K562 (cell line): Measurements from ENCODE around the gene ATOSA. TPM values are rescaled to one million over a fixed set of nuclear protein-coding genes. Genes with fewer than 3 reads are reported as not detected.

Experiments
- CBX5 ChIP-seq: IDR thresholded peaks from 2 replicates; pipeline ENCODE4 v1.6.1; 2014; ENCODE audit warnings: low read depth, borderline replicate concordance
- LARP7 ChIP-seq: fragments of 450-650 bp; IDR thresholded peaks from 2 replicates; pipeline ENCODE4 v1.6.1; 2016
- MYNN ChIP-seq, 2 experiments: sonication (generic); formaldehyde crosslinking in 1 of 2; IDR thresholded peaks; 2 replicates each; pipeline versions ENCODE4 v1.5.0 to v1.6.1; 2016 to 2020; ENCODE audit warnings: antibody characterized with exemption in 1 of 2, missing genetic modification reagents in 1 of 2
- NBN ChIP-seq: fragments of 450-650 bp; IDR thresholded peaks from 2 replicates; pipeline ENCODE4 v1.6.1; 2016; ENCODE audit warnings: low read depth, mild to moderate bottlenecking
- NCOA2 ChIP-seq, 2 experiments: fragments of 450-650 bp; IDR thresholded peaks; 2 replicates each; pipeline ENCODE4 v1.6.1; 2018; ENCODE audit warnings: mild to moderate bottlenecking in 2 of 2, moderate library complexity in 1 of 2; ENCODE audit not compliant: partially characterized antibody in 2 of 2
- OTX1 ChIP-seq: fragments of 450-650 bp; formaldehyde crosslinking; IDR thresholded peaks from 2 replicates; pipeline ENCODE4 v1.4.0; 2022; ENCODE audit warnings: mild to moderate bottlenecking
- PCBP1 ChIP-seq: fragments of 200-400 bp; formaldehyde crosslinking; IDR thresholded peaks from 2 replicates; pipeline ENCODE4 v1.6.1; 2018; ENCODE audit warnings: mild to moderate bottlenecking, low read depth, low read length; ENCODE audit not compliant: poor library complexity, severe bottlenecking
- RBBP5 ChIP-seq: fragments of 200-600 bp; sonication (generic); IDR thresholded peaks from 2 replicates; pipeline ENCODE4 v1.6.1; 2012; ENCODE audit warnings: borderline replicate concordance, mild to moderate bottlenecking, low read length, control low read depth, inconsistent platforms; ENCODE audit not compliant: insufficient read depth, poor library complexity, severe bottlenecking
- RBM22 ChIP-seq: fragments of 200-400 bp; formaldehyde crosslinking; IDR thresholded peaks from 2 replicates; pipeline ENCODE4 v1.6.1; 2018; ENCODE audit warnings: low read length, low read depth; ENCODE audit not compliant: poor library complexity, severe bottlenecking
- RUNX1 ChIP-seq: sonication (generic); IDR thresholded peaks from 2 replicates; pipeline ENCODE4 v1.6.1; 2016; ENCODE audit warnings: antibody characterized with exemption, low read depth
- SNIP1 ChIP-seq: fragments of 450-650 bp; IDR thresholded peaks from 2 replicates; pipeline ENCODE4 v1.7.1; 2017; ENCODE audit warnings: low read depth, mild to moderate bottlenecking
- SREBF2 ChIP-seq: sonication (generic); formaldehyde crosslinking; IDR thresholded peaks from 2 replicates; pipeline ENCODE4 v1.4.0; 2020; ENCODE audit warnings: mild to moderate bottlenecking, missing genetic modification reagents
- ZFX ChIP-seq: sonication (generic); formaldehyde crosslinking; IDR thresholded peaks from 2 replicates; pipeline ENCODE4 v1.8.0; 2022; ENCODE audit warnings: mild to moderate bottlenecking, missing genetic modification reagents, moderate library complexity
- ZNF143 ChIP-seq: sonication (generic); formaldehyde crosslinking; IDR thresholded peaks from 2 replicates; pipeline ENCODE4 v1.9.0; 2022; ENCODE audit warnings: mild to moderate bottlenecking, missing genetic modification reagents
- ZNF408 ChIP-seq: fragments of 250-450 bp; sonication (Bioruptor Pico); IDR thresholded peaks from 2 replicates; pipeline ENCODE4 v1.4.0; 2020; ENCODE audit warnings: low read depth, mild to moderate bottlenecking, moderate library complexity
- ZNF444 ChIP-seq: fragments of 250-450 bp; sonication (Bioruptor Pico); IDR thresholded peaks from 2 replicates; pipeline ENCODE4 v1.4.0; 2020; ENCODE audit warnings: mild to moderate bottlenecking, moderate library complexity
- ZNF561 ChIP-seq: fragments of 450-650 bp; formaldehyde crosslinking; conservative IDR thresholded peaks from 2 replicates; pipeline ENCODE4 v1.4.0; 2020; ENCODE audit warnings: mild to moderate bottlenecking, moderate library complexity
- ZNF583 ChIP-seq: fragments of 250-450 bp; sonication (Bioruptor Pico); IDR thresholded peaks from 2 replicates; pipeline ENCODE4 v1.4.0; 2020
- ZNF764 ChIP-seq: fragments of 250-450 bp; sonication (Bioruptor Pico); IDR thresholded peaks from 2 replicates; pipeline ENCODE4 v1.4.0; 2020; ENCODE audit warnings: low read depth, mild to moderate bottlenecking, moderate library complexity
- polyA plus RNA-seq, 8 experiments: library from polyadenylated mRNA; depleted of rRNA in 4 of 8; stranded (reverse) in 5 of 8; unstranded in 3 of 8; fragments of >200 nt; fragmentation: Nextera tagmentation in 2 of 8; fragmentation: Illumina TruSeq in 1 of 8; extraction: Ambion mirVana in 2 of 8; extraction: Trizol in 1 of 8; gene quantifications; 2 replicates each; pipeline versions ENCODE4 v1.2.1 to v1.2.3, GENCODE V29; 2011 to 2014; ENCODE audit warnings: inconsistent platforms in 1 of 8, missing spikeins in 1 of 8
- total RNA-seq, 7 experiments: library from RNA; depleted of rRNA in 6 of 7; stranded (reverse); fragments of >200 nt in 6 of 7; fragmentation: Illumina TruSeq in 2 of 7; extraction: Trizol in 2 of 7; gene quantifications; 2 replicates each; pipeline versions ENCODE4 v1.2.1 to v1.2.3, GENCODE V29; 2011 to 2021; ENCODE audit warnings: low replicate concordance in 1 of 7
- TF ChIP-seq, protein P1 (sequence below): sonication (generic); formaldehyde crosslinking; IDR thresholded peaks from 2 replicates; pipeline ENCODE4 v1.8.1; 2022; ENCODE audit warnings: missing genetic modification reagents
- TF ChIP-seq, protein P2 (sequence below): fragments of 450-650 bp; IDR thresholded peaks from 2 replicates; pipeline ENCODE4 v1.6.1; 2016; ENCODE audit warnings: low read depth, mild to moderate bottlenecking, moderate library complexity
- TF ChIP-seq, protein P3 (sequence below): fragments of 450-650 bp; IDR thresholded peaks from 2 replicates; pipeline ENCODE4 v1.6.1; 2016; ENCODE audit warnings: mild to moderate bottlenecking
- TF ChIP-seq, protein P4 (sequence below): fragments of 450-650 bp; formaldehyde crosslinking; IDR thresholded peaks from 2 replicates; pipeline ENCODE4 v1.4.0; 2022; ENCODE audit warnings: missing genetic modification characterization

Gene ATOSA
- total and polyA plus RNA-seq, 9 of the 15 experiments (the other 6 are each of a cell fraction or from before 2014, with no cell fraction given): 2.0 to 6.1 (median 3.9) TPM

DNA sequence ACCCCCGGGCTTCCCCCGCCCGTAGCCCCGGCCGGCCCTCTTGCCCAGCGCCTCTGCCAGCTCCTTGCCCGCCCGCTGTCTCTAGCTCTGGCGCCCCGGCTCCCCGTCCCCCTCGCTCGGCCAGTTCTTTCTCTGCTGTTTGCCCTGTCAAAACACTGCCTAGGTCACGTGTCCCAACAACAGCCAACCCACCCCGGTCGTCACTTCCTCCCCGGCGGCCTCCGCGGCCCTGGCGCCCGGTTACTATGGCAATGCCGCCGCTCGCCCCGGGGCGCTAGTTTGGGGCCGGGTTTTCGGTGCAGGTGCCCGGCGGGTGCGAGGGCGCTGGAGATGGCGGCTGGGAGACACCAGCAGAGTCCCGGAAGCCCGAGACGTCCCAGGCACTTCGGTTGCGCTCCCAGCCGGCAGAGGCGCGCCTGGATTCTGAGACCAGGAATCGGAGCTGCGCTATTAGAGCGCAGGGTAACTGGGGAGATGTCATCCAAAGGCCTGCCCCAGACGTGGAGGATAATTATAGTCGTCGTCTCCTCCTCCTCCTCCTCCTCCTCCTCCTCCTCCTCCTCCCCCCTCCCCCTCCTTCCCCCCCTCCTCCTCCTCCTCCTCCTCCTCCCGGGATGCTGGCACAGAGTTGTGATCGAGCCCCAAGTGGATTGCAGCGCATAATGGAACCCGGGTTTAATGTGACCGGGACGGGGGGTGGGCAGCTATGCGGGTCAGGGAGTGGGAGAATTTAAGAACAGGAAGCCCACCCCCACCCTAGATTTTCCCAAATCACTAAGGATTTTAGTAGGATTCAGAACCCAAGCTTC lies at the start of gene ATOSA (continued):
- peak; percentile 65 for TF ChIP-seq RBM22
- TF ChIP-seq, protein P1, sequence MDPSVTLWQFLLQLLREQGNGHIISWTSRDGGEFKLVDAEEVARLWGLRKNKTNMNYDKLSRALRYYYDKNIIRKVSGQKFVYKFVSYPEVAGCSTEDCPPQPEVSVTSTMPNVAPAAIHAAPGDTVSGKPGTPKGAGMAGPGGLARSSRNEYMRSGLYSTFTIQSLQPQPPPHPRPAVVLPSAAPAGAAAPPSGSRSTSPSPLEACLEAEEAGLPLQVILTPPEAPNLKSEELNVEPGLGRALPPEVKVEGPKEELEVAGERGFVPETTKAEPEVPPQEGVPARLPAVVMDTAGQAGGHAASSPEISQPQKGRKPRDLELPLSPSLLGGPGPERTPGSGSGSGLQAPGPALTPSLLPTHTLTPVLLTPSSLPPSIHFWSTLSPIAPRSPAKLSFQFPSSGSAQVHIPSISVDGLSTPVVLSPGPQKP (CRISPR knock-in tag): no peak
- no peak for TF ChIP-seq ZNF408
- TF ChIP-seq ZNF143 (CRISPR knock-in tag): no peak
- TF ChIP-seq ZNF444 (CRISPR knock-in tag): no peak
- TF ChIP-seq, protein P2, sequence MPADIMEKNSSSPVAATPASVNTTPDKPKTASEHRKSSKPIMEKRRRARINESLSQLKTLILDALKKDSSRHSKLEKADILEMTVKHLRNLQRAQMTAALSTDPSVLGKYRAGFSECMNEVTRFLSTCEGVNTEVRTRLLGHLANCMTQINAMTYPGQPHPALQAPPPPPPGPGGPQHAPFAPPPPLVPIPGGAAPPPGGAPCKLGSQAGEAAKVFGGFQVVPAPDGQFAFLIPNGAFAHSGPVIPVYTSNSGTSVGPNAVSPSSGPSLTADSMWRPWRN: no peak
- no peak for TF ChIP-seq CBX5
- TF ChIP-seq, protein P3, sequence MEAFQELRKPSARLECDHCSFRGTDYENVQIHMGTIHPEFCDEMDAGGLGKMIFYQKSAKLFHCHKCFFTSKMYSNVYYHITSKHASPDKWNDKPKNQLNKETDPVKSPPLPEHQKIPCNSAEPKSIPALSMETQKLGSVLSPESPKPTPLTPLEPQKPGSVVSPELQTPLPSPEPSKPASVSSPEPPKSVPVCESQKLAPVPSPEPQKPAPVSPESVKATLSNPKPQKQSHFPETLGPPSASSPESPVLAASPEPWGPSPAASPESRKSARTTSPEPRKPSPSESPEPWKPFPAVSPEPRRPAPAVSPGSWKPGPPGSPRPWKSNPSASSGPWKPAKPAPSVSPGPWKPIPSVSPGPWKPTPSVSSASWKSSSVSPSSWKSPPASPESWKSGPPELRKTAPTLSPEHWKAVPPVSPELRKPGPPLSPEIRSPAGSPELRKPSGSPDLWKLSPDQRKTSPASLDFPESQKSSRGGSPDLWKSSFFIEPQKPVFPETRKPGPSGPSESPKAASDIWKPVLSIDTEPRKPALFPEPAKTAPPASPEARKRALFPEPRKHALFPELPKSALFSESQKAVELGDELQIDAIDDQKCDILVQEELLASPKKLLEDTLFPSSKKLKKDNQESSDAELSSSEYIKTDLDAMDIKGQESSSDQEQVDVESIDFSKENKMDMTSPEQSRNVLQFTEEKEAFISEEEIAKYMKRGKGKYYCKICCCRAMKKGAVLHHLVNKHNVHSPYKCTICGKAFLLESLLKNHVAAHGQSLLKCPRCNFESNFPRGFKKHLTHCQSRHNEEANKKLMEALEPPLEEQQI: no peak
- TF ChIP-seq PCBP1: peak; percentile 94
- no peak for TF ChIP-seq ZNF764
- TF ChIP-seq ZFX (CRISPR knock-in tag): no peak; the same call in none of the 2 replicates
- no peak for TF ChIP-seq RUNX1
- no peak for TF ChIP-seq ZNF561 (CRISPR knock-in tag)
- no peak for TF ChIP-seq ZNF583 (CRISPR knock-in tag)
- no peak for TF ChIP-seq SNIP1
- TF ChIP-seq LARP7: no peak
- TF ChIP-seq NCOA2 (IDR thresholded peaks at IDR 0.05; ENCODE audit: partially characterized antibody in 2 of 2): no peak
- TF ChIP-seq OTX1: no peak
- TF ChIP-seq RBBP5: peak; percentile 73
- TF ChIP-seq MYNN (IDR thresholded peaks at IDR 0.05): 0 out of 2 replicates have a peak, but pooled peaks have one; percentile 38
- no peak for TF ChIP-seq MYNN (CRISPR knock-in tag; IDR thresholded peaks at IDR 0.05)
- no peak for TF ChIP-seq SREBF2 (CRISPR knock-in tag)
- TF ChIP-seq, protein P4, sequence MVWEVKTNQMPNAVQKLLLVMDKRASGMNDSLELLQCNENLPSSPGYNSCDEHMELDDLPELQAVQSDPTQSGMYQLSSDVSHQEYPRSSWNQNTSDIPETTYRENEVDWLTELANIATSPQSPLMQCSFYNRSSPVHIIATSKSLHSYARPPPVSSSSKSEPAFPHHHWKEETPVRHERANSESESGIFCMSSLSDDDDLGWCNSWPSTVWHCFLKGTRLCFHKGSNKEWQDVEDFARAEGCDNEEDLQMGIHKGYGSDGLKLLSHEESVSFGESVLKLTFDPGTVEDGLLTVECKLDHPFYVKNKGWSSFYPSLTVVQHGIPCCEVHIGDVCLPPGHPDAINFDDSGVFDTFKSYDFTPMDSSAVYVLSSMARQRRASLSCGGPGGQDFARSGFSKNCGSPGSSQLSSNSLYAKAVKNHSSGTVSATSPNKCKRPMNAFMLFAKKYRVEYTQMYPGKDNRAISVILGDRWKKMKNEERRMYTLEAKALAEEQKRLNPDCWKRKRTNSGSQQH (CRISPR knock-in tag): no peak
- TF ChIP-seq NBN: no peak
